Measurements from ENCODE around the gene NPAS3. TPM values are rescaled to one million over a fixed set of nuclear protein-coding genes. Genes with fewer than 3 reads are reported as not detected.

The NPAS3 gene
- total and polyA plus RNA-seq, 2 of the 13 experiments (the other 11 are each of a cell fraction or from before 2014, with no cell fraction given): not detected

DNA sequence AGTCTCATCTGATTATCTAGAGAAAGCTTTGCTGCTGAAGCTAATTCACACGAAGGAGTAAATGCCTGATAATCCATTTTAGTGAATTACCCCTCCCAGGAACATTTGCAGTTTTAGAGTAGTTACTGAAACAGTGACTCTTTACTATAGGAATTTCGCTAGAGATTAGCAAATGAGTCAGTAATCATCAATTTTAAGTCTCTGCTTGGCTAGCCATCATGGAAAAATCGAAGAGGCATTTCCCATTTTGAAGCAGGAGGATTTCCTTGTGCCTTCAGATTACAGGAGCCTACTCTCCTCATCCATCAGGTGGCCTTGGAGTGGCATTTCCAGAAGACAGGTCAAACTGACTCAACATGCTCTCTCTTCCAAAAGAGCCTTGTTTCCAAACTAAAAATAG lies 857.7 kb downstream of the NPAS3 start:
- BruUV-seq (replicated peaks): no TSS peak
- POLR2A ChIA-PET: no interaction called here
- DNase-seq (ENCODE audit: low spot score) (no peak), FAIRE-seq (no peak), ATAC-seq (no peak)
- in situ Hi-C loops (cut with HindIII; ENCODE audit: extremely low pct_ligation_motif_present, low pct_unique_long_range_greater_than_20kb): no loop called here
- Histone ChIP-seq H3K4me2 (ENCODE audit: low read depth, low read length) (no peak overlapping the region), H3K79me2 (ENCODE audit: insufficient read depth, low read length) (no peaks in the 10 kb centered on the region), H2AFZ (ENCODE audit: low read length) (no peak overlapping the region), H3K4me1 (ENCODE audit: insufficient read depth, low read length) (0 out of 2 replicates have a peak, but pooled peaks cover 4% of the 10 kb centered on the region), H3K9me3 (ENCODE audit: low read length) (no peaks in the 10 kb centered on the region), H3K4me3 (replicated peaks in 1 of 3; ENCODE audit: insufficient read depth in 1 of 3, low read depth in 2 of 3, low read length in 3 of 3) (no peak overlapping the region), H3K27ac (ENCODE audit: extremely low read length, insufficient read depth, low read length) (no peak overlapping the region), H3K9ac (ENCODE audit: insufficient read depth, low read depth, low read length) (no peak overlapping the region), H4K20me1 (ENCODE audit: insufficient read depth, low read length) (no peaks in the 10 kb centered on the region), H3K36me3 (replicated peaks in 1 of 2; ENCODE audit: control insufficient read depth in 1 of 2, insufficient read depth in 2 of 2, low read length in 2 of 2) (no peaks in the 10 kb centered on the region), H3K27me3 (ENCODE audit: control insufficient read depth in 1 of 2, insufficient read depth in 2 of 2, low read length in 2 of 2) (peaks cover 0 to 11% of the 10 kb centered on the region in 2 experiments; a peak in 2 of 5 replicates)
- CTCF ChIA-PET (ENCODE audit: low intra/inter-chr PET ratio, low total read pairs): no interaction called here
- intact Hi-C loops (cut with micrococcal nuclease; ENCODE audit: unreplicated experiment): no loop called here
- WGBS (ENCODE audit: low lambda C conversion rate): 0% methylated on average over 3 of the region's 3 CpGs
- TF ChIP-seq, protein P1, sequence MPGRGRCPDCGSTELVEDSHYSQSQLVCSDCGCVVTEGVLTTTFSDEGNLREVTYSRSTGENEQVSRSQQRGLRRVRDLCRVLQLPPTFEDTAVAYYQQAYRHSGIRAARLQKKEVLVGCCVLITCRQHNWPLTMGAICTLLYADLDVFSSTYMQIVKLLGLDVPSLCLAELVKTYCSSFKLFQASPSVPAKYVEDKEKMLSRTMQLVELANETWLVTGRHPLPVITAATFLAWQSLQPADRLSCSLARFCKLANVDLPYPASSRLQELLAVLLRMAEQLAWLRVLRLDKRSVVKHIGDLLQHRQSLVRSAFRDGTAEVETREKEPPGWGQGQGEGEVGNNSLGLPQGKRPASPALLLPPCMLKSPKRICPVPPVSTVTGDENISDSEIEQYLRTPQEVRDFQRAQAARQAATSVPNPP (CRISPR knock-in tag; IDR thresholded peaks at IDR 0.05): no peak
- no peak for TF ChIP-seq ZNF563 (CRISPR knock-in tag; IDR thresholded peaks at IDR 0.05)
- TF ChIP-seq RFX5 (IDR thresholded peaks at IDR 0.05; ENCODE audit: low read depth, low read length): no peak
- TF ChIP-seq, protein P2, sequence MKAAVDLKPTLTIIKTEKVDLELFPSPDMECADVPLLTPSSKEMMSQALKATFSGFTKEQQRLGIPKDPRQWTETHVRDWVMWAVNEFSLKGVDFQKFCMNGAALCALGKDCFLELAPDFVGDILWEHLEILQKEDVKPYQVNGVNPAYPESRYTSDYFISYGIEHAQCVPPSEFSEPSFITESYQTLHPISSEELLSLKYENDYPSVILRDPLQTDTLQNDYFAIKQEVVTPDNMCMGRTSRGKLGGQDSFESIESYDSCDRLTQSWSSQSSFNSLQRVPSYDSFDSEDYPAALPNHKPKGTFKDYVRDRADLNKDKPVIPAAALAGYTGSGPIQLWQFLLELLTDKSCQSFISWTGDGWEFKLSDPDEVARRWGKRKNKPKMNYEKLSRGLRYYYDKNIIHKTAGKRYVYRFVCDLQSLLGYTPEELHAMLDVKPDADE (CRISPR knock-in tag; IDR thresholded peaks at IDR 0.05): no peak
- no peak for TF ChIP-seq ZNF75D (CRISPR knock-in tag; IDR thresholded peaks at IDR 0.05; ENCODE audit: borderline replicate concordance)
- TF ChIP-seq, protein P3, sequence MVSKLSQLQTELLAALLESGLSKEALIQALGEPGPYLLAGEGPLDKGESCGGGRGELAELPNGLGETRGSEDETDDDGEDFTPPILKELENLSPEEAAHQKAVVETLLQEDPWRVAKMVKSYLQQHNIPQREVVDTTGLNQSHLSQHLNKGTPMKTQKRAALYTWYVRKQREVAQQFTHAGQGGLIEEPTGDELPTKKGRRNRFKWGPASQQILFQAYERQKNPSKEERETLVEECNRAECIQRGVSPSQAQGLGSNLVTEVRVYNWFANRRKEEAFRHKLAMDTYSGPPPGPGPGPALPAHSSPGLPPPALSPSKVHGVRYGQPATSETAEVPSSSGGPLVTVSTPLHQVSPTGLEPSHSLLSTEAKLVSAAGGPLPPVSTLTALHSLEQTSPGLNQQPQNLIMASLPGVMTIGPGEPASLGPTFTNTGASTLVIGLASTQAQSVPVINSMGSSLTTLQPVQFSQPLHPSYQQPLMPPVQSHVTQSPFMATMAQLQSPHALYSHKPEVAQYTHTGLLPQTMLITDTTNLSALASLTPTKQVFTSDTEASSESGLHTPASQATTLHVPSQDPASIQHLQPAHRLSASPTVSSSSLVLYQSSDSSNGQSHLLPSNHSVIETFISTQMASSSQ (IDR thresholded peaks at IDR 0.05; ENCODE audit: low read depth): no peak
- TF ChIP-seq, protein P3 (CRISPR knock-in tag; IDR thresholded peaks at IDR 0.05; ENCODE audit: borderline replicate concordance): no peak
- TF ChIP-seq, protein P4, sequence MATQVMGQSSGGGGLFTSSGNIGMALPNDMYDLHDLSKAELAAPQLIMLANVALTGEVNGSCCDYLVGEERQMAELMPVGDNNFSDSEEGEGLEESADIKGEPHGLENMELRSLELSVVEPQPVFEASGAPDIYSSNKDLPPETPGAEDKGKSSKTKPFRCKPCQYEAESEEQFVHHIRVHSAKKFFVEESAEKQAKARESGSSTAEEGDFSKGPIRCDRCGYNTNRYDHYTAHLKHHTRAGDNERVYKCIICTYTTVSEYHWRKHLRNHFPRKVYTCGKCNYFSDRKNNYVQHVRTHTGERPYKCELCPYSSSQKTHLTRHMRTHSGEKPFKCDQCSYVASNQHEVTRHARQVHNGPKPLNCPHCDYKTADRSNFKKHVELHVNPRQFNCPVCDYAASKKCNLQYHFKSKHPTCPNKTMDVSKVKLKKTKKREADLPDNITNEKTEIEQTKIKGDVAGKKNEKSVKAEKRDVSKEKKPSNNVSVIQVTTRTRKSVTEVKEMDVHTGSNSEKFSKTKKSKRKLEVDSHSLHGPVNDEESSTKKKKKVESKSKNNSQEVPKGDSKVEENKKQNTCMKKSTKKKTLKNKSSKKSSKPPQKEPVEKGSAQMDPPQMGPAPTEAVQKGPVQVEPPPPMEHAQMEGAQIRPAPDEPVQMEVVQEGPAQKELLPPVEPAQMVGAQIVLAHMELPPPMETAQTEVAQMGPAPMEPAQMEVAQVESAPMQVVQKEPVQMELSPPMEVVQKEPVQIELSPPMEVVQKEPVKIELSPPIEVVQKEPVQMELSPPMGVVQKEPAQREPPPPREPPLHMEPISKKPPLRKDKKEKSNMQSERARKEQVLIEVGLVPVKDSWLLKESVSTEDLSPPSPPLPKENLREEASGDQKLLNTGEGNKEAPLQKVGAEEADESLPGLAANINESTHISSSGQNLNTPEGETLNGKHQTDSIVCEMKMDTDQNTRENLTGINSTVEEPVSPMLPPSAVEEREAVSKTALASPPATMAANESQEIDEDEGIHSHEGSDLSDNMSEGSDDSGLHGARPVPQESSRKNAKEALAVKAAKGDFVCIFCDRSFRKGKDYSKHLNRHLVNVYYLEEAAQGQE (IDR thresholded peaks at IDR 0.05; ENCODE audit: borderline replicate concordance in 1 of 2, low read depth in 1 of 2, low read length in 2 of 2): no peak
- no peak for TF ChIP-seq FIP1L1 (IDR thresholded peaks at IDR 0.05; ENCODE audit: borderline replicate concordance, insufficient read depth, low read depth, low read length)
- TF ChIP-seq, protein P5, sequence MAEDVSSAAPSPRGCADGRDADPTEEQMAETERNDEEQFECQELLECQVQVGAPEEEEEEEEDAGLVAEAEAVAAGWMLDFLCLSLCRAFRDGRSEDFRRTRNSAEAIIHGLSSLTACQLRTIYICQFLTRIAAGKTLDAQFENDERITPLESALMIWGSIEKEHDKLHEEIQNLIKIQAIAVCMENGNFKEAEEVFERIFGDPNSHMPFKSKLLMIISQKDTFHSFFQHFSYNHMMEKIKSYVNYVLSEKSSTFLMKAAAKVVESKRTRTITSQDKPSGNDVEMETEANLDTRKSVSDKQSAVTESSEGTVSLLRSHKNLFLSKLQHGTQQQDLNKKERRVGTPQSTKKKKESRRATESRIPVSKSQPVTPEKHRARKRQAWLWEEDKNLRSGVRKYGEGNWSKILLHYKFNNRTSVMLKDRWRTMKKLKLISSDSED (CRISPR knock-in tag; IDR thresholded peaks at IDR 0.05): no peak
- TF ChIP-seq MIXL1 (CRISPR knock-in tag; IDR thresholded peaks at IDR 0.05): no peak
- no peak for TF ChIP-seq CENPT (CRISPR knock-in tag; IDR thresholded peaks at IDR 0.05; ENCODE audit: low read depth)
- no peak for TF ChIP-seq ELF3 (CRISPR knock-in tag; IDR thresholded peaks at IDR 0.05)
- no peak for TF ChIP-seq XRCC5 (optimal IDR thresholded peaks at IDR 0.05; ENCODE audit: low read length)

All from HepG2 (cell line).